OCI-LY7 (cell line): ENCODE measurements around the gene POMC. TPM values are rescaled to one million over a fixed set of nuclear protein-coding genes. Genes with fewer than 3 reads are reported as not detected.

Source experiments
- BruUV-seq: library from RNA; stranded (reverse); fragments of 400-500 nt; replicated peaks from 2 replicates; lab custom pipeline; 2021; lab: Mats Ljungman, UMichigan
- CTCF ChIA-PET: fragments of 300-600 bp; sonication (Branson Sonifier 250); formaldehyde crosslinking; loops from one replicate; lab custom pipeline; 2022; ENCODE audit warnings: antibody characterized with exemption; ENCODE audit not compliant: unreplicated experiment; lab: Charles Lee
- POLR2A ChIA-PET: fragments of 300-600 bp; sonication (Branson Sonifier 250); formaldehyde crosslinking; loops from one replicate; lab custom pipeline; 2022; ENCODE audit warnings: antibody characterized with exemption; lab: Charles Lee
- DNase-seq: peaks from one replicate; pipeline ENCODE4 v3.0.0-alpha.2; 2015; ENCODE audit warnings: low spot score
- H2AFZ ChIP-seq: fragments of 200-600 bp; sonication (generic), shearing (Covaris generic); 2 replicates; pipeline ENCODE4 v1.6.1; 2014; ENCODE audit warnings: mild to moderate bottlenecking, antibody characterized with exemption, low read length, moderate library complexity
- H3K27ac ChIP-seq: fragments of 200-600 bp; sonication (generic); 2 replicates; pipeline ENCODE4 v1.5.1; 2014; ENCODE audit warnings: mixed run types, low read depth, mild to moderate bottlenecking, moderate library complexity, low read length, inconsistent platforms; ENCODE audit not compliant: poor library complexity, severe bottlenecking
- H3K36me3 ChIP-seq: fragments of 200-600 bp; sonication (generic); 2 replicates; pipeline ENCODE4 v1.6.1; 2014; ENCODE audit warnings: mild to moderate bottlenecking, antibody characterized with exemption, low read length, moderate library complexity, mixed read lengths; ENCODE audit not compliant: insufficient read depth
- H3K4me1 ChIP-seq: fragments of 200-600 bp; sonication (generic); 2 replicates; pipeline ENCODE4 v1.5.1; 2014; ENCODE audit warnings: mild to moderate bottlenecking, low read length; ENCODE audit not compliant: insufficient read depth, poor library complexity, severe bottlenecking
- H3K4me2 ChIP-seq: fragments of 200-600 bp; sonication (generic); 2 replicates; pipeline ENCODE4 v1.6.1; 2014; ENCODE audit warnings: mild to moderate bottlenecking, low read length
- H3K4me3 ChIP-seq: fragments of 200-600 bp; sonication (generic); 2 replicates; pipeline ENCODE4 v1.5.1; 2014; ENCODE audit warnings: mild to moderate bottlenecking, low read depth, low read length; ENCODE audit not compliant: poor library complexity, severe bottlenecking
- H3K79me2 ChIP-seq: fragments of 200-600 bp; sonication (generic); 2 replicates; pipeline ENCODE4 v1.6.1; 2016; ENCODE audit warnings: low read depth, mild to moderate bottlenecking, low read length, moderate library complexity, mixed read lengths; ENCODE audit not compliant: insufficient read depth
- H3K9me2 ChIP-seq: fragments of 200-600 bp; sonication (generic); 2 replicates; pipeline ENCODE4 v1.6.1; 2016; ENCODE audit warnings: mild to moderate bottlenecking, low read length, mixed read lengths; ENCODE audit not compliant: insufficient read depth
- H3K9me3 ChIP-seq: fragments of 200-600 bp; sonication (generic); 2 replicates; pipeline ENCODE4 v1.6.1; 2014; ENCODE audit warnings: mild to moderate bottlenecking, mixed run types, low read length, mixed read lengths
- H4K20me1 ChIP-seq: fragments of 200-600 bp; sonication (generic); 2 replicates; pipeline ENCODE4 v1.6.1; 2014; ENCODE audit warnings: mild to moderate bottlenecking, antibody characterized with exemption, low read length, moderate library complexity, mixed read lengths; ENCODE audit not compliant: insufficient read depth
- CTCF ChIP-seq: fragments of 200-600 bp; sonication (generic); conservative IDR thresholded peaks from 2 replicates; pipeline ENCODE4 v1.5.1; 2014; ENCODE audit warnings: mild to moderate bottlenecking, antibody characterized with exemption, low read length, moderate library complexity, mixed read lengths
- EZH2phosphoT487 ChIP-seq: fragments of 200-600 bp; sonication (generic); IDR thresholded peaks from 2 replicates; pipeline ENCODE4 v1.6.1; 2018; ENCODE audit warnings: low read depth, borderline replicate concordance, mild to moderate bottlenecking, mixed run types, antibody characterized with exemption, low read length, moderate library complexity, mixed read lengths
- intact Hi-C: fragments of 100-400 bp; cut with micrococcal nuclease; formaldehyde crosslinking; loops from one replicate; pipeline ENCODE4 v1.10.0; 2022; ENCODE audit not compliant: unreplicated experiment
- total RNA-seq, 2 experiments: library from RNA; depleted of rRNA in 1 of 2; stranded (reverse); fragments of >200 nt in 1 of 2; shearing (Covaris generic) in 1 of 2; gene quantifications; 2 replicates each; pipeline ENCODE4 v1.2.3, GENCODE V29; 2014 to 2022

The POMC gene
- total RNA-seq, 2 experiments from 2014 or later: not detected

- Histone ChIP-seq H3K36me3 (no peaks in the 10 kb centered on the region), H3K4me1 (no peaks in the 10 kb centered on the region), H2AFZ (no peak overlapping the region), H3K4me2 (no peak overlapping the region), H3K9me2 (no peaks in the 10 kb centered on the region), H3K4me3 (no peak overlapping the region), H3K27ac (no peak overlapping the region), H4K20me1 (no peaks in the 10 kb centered on the region; the same call in 1 of the 2 replicates), H3K79me2 (no peaks in the 10 kb centered on the region), H3K9me3 (no peaks in the 10 kb centered on the region)
- DNase-seq: no peak
- POLR2A ChIA-PET: no interaction called here
- intact Hi-C loops: no loop called here
- BruUV-seq: no TSS peak
- CTCF ChIA-PET: no interaction called here
- TF ChIP-seq CTCF: no peak
- TF ChIP-seq EZH2phosphoT487: no peak
Observed at GRCh38 chr2:25177211-25177611, 8.8 kb upstream of the POMC start.

- no peaks in the 10 kb centered on the region; the same call in 1 of the 2 replicates for H4K20me1 ChIP-seq
- H3K27ac ChIP-seq: no peak overlapping the region
- no peak overlapping the region for H2AFZ ChIP-seq
- DNase-seq: no peak
- no peaks in the 10 kb centered on the region for H3K4me1 ChIP-seq
- no peaks in the 10 kb centered on the region for H3K36me3 ChIP-seq
- H3K4me3 ChIP-seq: no peak overlapping the region
- intact Hi-C loops: no loop called here
- no peaks in the 10 kb centered on the region for H3K9me3 ChIP-seq
- CTCF ChIA-PET: no interaction called here
- no peaks in the 10 kb centered on the region for H3K9me2 ChIP-seq
- no peak overlapping the region for H3K4me2 ChIP-seq
- TF ChIP-seq CTCF: no peak
- no peak for TF ChIP-seq EZH2phosphoT487
- no peaks in the 10 kb centered on the region for H3K79me2 ChIP-seq
- BruUV-seq: no TSS peak
- POLR2A ChIA-PET: no interaction called here
Observed at GRCh38 chr2:25176541-25177181, 8.3 kb upstream of the POMC start.

GRCh38 chr2:25176138-25176537 lies 7.8 kb upstream of the POMC start:
- ChIA-PET CTCF (no interaction called here), POLR2A (no interaction called here)
- Histone ChIP-seq H3K4me3 (no peak overlapping the region), H3K79me2 (no peaks in the 10 kb centered on the region), H4K20me1 (no peaks in the 10 kb centered on the region; the same call in 1 of the 2 replicates), H3K27ac (no peak overlapping the region), H3K9me2 (no peaks in the 10 kb centered on the region), H3K9me3 (no peaks in the 10 kb centered on the region), H3K4me2 (no peak overlapping the region), H3K4me1 (no peaks in the 10 kb centered on the region), H2AFZ (no peak overlapping the region), H3K36me3 (no peaks in the 10 kb centered on the region)
- BruUV-seq: no TSS peak
- intact Hi-C loops: no loop called here
- no peak for DNase-seq
- TF ChIP-seq EZH2phosphoT487 (no peak), CTCF (no peak)
